Measurements from ENCODE around the gene VEZF1.

The VEZF1 gene

DNA sequence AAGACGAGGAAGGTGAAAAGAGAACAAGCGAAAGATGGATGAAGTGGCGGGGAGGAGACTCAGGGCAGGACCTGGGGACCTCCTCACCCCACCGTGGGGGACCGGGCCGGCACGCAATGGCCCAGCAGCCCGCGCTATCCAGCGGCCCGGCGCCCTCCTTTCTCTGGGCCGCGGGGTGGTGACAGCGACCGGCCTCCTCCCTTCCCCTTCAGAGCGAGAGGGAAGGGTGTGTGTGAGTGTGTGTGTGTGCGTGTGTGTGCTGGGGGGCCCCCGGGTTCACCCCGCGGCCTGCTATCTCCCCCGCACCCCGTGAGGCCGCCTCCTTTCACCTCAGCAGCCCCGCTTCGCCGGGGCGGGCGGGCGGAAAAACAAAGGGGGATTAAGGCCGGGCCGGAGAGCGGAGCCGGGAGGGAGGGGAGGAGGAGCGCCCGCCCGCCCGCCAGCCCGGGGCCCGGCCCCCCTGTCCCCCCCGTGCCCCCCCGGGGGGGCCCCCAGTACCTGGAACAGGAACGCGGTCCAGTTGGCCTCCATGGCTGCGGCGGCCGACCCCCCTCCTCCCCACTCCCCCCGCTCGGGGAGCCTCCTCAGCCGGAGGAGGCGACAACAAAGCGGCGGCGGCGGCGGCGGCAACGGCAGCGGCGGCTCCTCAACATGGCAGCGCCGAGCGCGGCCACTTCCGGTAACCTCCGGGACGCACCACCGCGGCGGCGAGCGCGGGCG, at the start of gene VEZF1:
Gene VEZF1, minus strand, starts transcription at position 674 of the 720 bp plus-strand sequence. Its CDS starts 143 bp downstream, at position 531.
- peak in 1 of 2 donors; percentile 84 for DNase-seq (ENCODE audit: low spot score in 2 of 2)
- H3K9me3 Mint-ChIP-seq, result no peaks in the 10 kb centered on the region
- peak; percentile 79 for ATAC-seq (ENCODE audit: low read depth)
- H3K4me1 Mint-ChIP-seq, result peaks cover 27% of the 10 kb centered on the region
- no peaks in the 10 kb centered on the region for H3K27me3 Mint-ChIP-seq
- peak within 1 kb of the TSS; percentile 92 for H3K27ac Mint-ChIP-seq
- H3K36me3 Mint-ChIP-seq, result peaks cover 3% of the 10 kb centered on the region
- peak within 1 kb of the TSS; percentile 96 for H3K4me3 Mint-ChIP-seq

- Mint-ChIP-seq H3K4me1 (no peaks in the 10 kb centered on the region), H3K9me3 (peaks cover 1% of the 10 kb centered on the region), H3K36me3 (no peaks in the 10 kb centered on the region), H3K4me3 (no peak overlapping the region), H3K27ac (no peak overlapping the region), H3K27me3 (peaks cover 7% of the 10 kb centered on the region)
- DNase-seq (ENCODE audit: low spot score in 2 of 2) (no peak), ATAC-seq (ENCODE audit: low read depth) (no peak)
Measured at GRCh38 chr17:58032691-58033415, 44.8 kb upstream of the VEZF1 start.

- Mint-ChIP-seq H3K4me1 (no peaks in the 10 kb centered on the region), H3K36me3 (no peaks in the 10 kb centered on the region), H3K4me3 (no peak overlapping the region), H3K27ac (no peak overlapping the region), H3K27me3 (peaks cover 15% of the 10 kb centered on the region), H3K9me3 (peaks cover 1% of the 10 kb centered on the region)
- no peak for DNase-seq (ENCODE audit: low spot score in 2 of 2)
- ATAC-seq (ENCODE audit: low read depth), result no peak
Measured at GRCh38 chr17:58028578-58028977, 40.5 kb upstream of the VEZF1 start.

DNA sequence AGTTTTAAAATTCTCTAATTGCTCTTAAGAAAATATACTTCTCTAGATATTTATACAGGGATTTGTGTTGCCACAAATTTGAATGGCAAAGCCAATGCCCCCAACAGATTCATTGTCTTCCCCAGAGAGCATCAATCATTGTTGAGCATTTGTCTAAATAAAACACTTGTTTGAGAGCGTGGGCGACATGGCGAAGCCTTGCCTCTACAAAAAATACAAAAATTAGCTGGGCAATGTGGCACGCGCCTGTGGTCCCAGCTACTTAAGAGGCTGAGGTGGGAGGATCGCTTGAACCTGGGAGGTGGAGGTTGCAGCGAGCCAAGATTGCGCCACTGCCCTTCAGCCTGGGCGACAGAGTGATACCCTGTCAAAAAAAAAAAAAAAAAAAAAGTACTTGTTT, 32.3 kb upstream of the VEZF1 start:
- Mint-ChIP-seq H3K27me3 (peaks cover 6% of the 10 kb centered on the region), H3K27ac (no peak overlapping the region), H3K4me1 (no peaks in the 10 kb centered on the region), H3K9me3 (no peaks in the 10 kb centered on the region), H3K4me3 (no peak overlapping the region), H3K36me3 (peaks cover 2% of the 10 kb centered on the region)
- no peak for DNase-seq (ENCODE audit: low spot score in 2 of 2)
- no peak for ATAC-seq (ENCODE audit: low read depth)

DNA sequence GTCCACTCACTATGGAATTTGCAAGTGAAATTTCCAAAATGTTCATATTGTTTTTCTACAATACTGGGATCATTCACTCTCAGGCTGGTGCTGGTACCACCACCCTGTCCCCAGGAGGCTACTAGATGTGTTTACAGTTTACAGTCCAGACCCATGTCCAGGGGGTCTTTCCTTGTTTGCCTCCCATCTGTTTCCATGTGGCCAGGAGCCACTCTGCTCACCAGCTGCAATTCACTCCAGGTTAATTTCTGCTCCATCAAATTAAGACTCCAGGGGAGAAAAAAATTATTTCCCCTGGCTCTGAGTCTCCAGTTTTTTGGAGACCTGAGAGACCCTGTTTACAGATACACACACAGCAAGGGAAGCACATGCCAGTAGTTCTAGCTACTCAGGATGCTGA, 31.5 kb upstream of the VEZF1 start:
- no peak for DNase-seq (ENCODE audit: low spot score in 2 of 2)
- Mint-ChIP-seq H3K9me3 (no peaks in the 10 kb centered on the region), H3K36me3 (peaks cover 2% of the 10 kb centered on the region), H3K27ac (no peak overlapping the region), H3K27me3 (peaks cover 6% of the 10 kb centered on the region), H3K4me3 (no peak overlapping the region), H3K4me1 (no peaks in the 10 kb centered on the region)
- ATAC-seq (ENCODE audit: low read depth), result no peak

DNA sequence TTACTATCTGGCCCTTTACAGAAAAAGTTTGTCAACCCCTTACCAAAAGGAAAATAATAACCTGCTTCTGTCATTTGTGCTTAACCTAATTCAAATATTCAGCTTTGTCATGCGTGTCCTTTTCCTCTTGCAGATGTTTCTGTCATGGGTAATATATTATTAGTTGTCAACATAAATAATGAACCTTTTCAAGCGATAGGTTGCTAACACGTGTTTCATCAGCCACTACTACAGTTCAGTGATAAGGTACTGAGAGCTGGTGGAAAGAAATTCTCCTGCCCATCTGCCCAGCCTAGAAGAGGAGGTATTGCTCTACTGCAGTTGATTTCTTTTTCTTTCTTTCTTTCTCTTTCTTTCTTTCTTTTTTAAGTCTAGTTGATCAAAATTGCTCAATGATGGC, 31.0 kb upstream of the VEZF1 start:
- ATAC-seq (ENCODE audit: low read depth), result no peak
- Mint-ChIP-seq H3K27ac (no peak overlapping the region), H3K9me3 (no peaks in the 10 kb centered on the region), H3K36me3 (peaks cover 2% of the 10 kb centered on the region), H3K27me3 (peaks cover 3% of the 10 kb centered on the region), H3K4me3 (no peak overlapping the region), H3K4me1 (no peaks in the 10 kb centered on the region)
- no peak for DNase-seq (ENCODE audit: low spot score in 2 of 2)

DNA sequence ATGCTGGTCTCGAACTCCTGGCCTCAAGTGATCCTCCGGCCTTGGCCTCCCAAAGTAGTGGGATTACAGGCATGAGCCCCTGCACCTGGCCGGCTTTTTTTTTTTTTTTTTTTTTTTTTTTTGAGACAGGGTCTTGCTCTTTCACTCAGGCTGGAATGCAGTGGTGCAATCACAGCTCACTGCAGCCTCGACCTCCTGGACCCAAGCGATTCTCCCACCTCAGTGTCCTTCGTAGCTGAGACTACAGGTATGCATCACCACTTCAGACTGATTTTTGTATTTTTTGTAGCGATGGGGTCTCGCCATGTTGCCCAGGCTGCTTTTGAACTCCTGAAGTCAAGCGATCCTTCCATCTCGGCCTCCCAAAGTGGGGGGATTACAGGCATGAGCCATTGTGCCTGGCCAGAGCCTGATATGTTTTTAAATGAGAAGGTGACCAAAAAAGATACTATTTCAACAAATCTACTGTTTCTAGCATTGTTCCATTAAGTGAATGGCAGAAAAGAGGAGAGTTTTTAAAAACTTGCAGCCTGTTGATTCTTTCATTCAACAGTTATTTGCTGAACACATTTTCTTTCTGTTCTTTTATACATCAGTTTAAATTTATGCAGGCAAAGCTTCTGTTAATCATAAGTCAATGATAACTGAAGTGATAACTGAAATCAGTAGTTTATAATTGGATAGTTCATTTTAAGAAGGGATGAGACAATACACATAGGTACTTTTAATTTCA, 22.2 kb upstream of the VEZF1 start:
- Mint-ChIP-seq H3K4me1 (peaks cover 15% of the 10 kb centered on the region), H3K27me3 (no peaks in the 10 kb centered on the region), H3K4me3 (no peak overlapping the region), H3K36me3 (peaks cover 11% of the 10 kb centered on the region), H3K27ac (no peak overlapping the region), H3K9me3 (no peaks in the 10 kb centered on the region)
- ATAC-seq (ENCODE audit: low read depth), result no peak
- DNase-seq (ENCODE audit: low spot score in 2 of 2), result no peak

GRCh38 chr17:58007781-58008706, 20.0 kb upstream of the VEZF1 start:
- peaks cover 22% of the 10 kb centered on the region for H3K36me3 Mint-ChIP-seq
- H3K27ac Mint-ChIP-seq, result peak overlapping the region; percentile 98
- no peak for DNase-seq (ENCODE audit: low spot score in 2 of 2)
- H3K27me3 Mint-ChIP-seq, result no peaks in the 10 kb centered on the region
- H3K4me1 Mint-ChIP-seq, result peaks cover 25% of the 10 kb centered on the region
- H3K4me3 Mint-ChIP-seq, result peak overlapping the region; percentile 99
- no peaks in the 10 kb centered on the region for H3K9me3 Mint-ChIP-seq
- no peak for ATAC-seq (ENCODE audit: low read depth)

DNA sequence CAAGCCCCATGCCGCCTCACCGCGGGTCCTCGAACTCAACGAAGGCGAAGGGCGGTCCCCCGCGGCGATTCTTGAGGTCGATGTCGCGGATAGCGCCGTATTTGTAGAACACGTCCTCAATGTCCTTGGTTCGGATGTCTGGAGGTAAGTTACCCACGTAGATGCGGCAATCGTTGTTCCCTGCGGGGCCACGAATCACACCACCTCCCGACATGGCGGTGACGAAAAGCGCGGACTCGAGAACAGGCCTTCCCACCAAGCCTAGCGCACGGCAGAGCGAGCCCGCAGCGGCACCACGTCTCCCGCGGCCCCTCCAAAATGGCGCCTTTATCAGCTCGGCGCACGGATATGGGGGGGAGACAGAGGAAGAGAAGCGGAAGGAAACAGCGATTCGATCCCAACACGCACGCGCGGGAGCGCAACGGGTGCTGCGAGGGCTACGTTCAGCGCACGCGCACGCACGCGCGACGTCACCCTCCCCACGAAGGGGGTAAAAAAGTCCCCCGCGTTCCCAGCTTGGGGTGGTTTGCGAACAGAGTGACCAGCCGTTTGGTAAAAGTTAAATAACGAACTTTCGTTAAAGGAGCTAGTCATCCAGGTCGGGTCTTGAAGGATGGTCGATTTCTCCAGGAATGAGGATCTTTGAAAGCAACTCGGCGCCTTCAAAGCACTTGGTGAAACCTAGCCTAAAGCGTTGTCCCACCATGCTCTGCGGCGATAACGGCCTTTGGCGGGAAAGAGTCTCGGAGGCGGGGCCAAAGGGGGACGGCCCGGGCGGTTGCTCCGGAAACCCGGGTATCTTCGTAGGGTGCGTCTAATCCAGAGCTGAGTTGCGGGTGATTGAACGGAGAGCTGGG, 19.1 kb upstream of the VEZF1 start, which contains the start of gene SRSF1:
Gene SRSF1, minus strand, starts transcription at position 323 of the 857 bp plus-strand sequence. Its CDS starts 109 bp downstream, at position 214.
- H3K36me3 Mint-ChIP-seq, result peaks cover 25% of the 10 kb centered on the region

DNA sequence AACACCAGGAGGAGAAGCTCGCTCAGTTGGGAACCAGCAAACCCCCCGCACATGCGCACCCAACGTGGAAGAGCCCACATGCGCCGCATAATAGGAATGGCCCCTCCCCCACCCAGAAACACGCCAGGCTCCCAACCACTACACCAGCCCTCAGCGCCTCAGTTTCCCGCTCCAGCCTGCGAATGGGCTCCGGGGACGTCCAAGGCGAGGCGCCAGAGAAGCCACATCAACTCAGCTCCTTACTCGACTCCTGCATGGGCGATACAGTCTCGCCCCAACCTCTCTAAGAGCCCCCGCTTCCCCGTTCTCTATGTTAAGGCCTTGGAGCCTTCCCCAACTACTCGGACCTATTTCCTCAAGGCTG, 18.5 kb upstream of the VEZF1 start:
- no peaks in the 10 kb centered on the region for H3K9me3 Mint-ChIP-seq
- H3K4me3 Mint-ChIP-seq, result peak overlapping the region; percentile 99
- H3K27me3 Mint-ChIP-seq, result no peaks in the 10 kb centered on the region
- ATAC-seq (ENCODE audit: low read depth) (peak; percentile 5), DNase-seq (ENCODE audit: low spot score in 2 of 2) (peak in 1 of 2 donors; percentile 42)
- peak overlapping the region; percentile 98 for H3K27ac Mint-ChIP-seq
- peaks cover 25% of the 10 kb centered on the region for H3K36me3 Mint-ChIP-seq
- peaks cover 29% of the 10 kb centered on the region for H3K4me1 Mint-ChIP-seq

More for the DNA sequence above, 19.1 kb upstream of the VEZF1 start, which contains the start of gene SRSF1:
- Mint-ChIP-seq H3K4me1 (peaks cover 28% of the 10 kb centered on the region), H3K27ac (peak within 1 kb of the TSS; percentile 98), H3K27me3 (no peaks in the 10 kb centered on the region), H3K4me3 (peak within 1 kb of the TSS; percentile 99), H3K9me3 (no peaks in the 10 kb centered on the region)
- peak; percentile 83 for ATAC-seq (ENCODE audit: low read depth)
- DNase-seq (ENCODE audit: low spot score in 2 of 2), result peak; percentile 92 to 95

DNA sequence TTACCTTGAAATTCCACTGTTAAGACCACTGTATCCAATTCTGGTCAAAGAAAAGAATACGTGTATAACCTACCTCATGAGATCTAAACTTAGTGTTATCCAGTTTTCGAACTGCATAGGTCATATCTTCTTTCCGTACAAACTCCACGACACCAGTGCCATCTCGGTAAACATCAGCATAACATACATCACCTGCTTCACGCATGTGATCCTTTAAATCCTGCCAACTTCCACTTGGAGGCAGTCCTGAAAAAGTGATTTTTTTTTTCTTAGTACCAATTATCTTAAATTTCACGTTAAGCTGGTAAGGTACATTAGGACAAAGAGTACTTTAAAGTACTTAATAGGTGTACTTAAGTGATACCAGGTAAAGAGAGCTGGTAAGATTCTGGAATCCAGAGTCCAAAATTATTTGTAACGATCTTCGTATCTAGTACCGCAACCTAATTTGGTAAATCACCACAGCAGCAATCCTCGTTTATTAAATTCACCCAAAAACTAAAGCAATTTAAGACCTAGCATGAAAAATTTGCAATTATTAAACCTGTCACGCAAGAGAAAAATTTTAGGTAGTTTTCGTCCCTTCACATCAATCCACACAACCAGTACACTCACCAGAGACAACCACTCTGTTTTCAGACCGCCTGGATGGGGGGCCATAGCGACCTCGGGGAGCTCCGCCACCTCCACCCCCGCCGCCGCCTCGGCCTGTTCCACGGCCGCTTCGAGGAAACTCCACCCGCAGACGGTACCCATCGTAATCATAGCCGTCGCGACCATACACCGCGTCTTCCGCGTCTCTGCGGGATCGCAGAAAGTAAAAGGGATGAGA, 17.9 kb upstream of the VEZF1 start:
- Mint-ChIP-seq H3K4me1 (peaks cover 29% of the 10 kb centered on the region), H3K4me3 (peak overlapping the region; percentile 99), H3K9me3 (no peaks in the 10 kb centered on the region), H3K27ac (peak overlapping the region; percentile 98), H3K27me3 (no peaks in the 10 kb centered on the region), H3K36me3 (peaks cover 25% of the 10 kb centered on the region)
- no peak for ATAC-seq (ENCODE audit: low read depth)
- no peak for DNase-seq (ENCODE audit: low spot score in 2 of 2)

Measured in memory B cell (primary cell).